ENCODE measurements around the gene KRTAP1-3. TPM values are rescaled to one million over a fixed set of nuclear protein-coding genes. Genes with fewer than 3 reads are reported as not detected.

KRTAP1-3 gene
- total RNA-seq, 1 experiment from 2014 or later = not detected

DNA sequence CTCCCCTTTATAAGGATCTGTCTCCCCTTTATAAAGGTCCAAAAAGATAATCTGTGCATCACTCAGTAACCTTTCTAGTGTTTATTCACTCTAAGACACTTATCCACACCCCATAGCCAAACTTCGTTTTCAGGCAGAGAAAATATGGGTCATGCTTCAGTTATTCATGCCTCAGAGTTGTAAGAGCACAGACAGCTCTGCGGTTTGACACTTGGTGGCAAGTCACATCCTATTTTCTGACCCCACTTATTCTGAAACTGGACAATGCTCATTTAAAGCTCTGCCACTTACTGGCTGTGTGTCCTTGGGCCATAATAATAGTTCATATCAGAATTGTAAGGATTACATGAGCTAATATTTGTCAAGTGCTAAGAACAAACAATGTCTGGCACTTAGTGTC lies 14.4 kb upstream of the KRTAP1-3 start (continued):
- TF ChIP-seq ARID4B (CRISPR knock-in tag; IDR thresholded peaks at IDR 0.05; ENCODE audit: borderline replicate concordance) = no peak

DNA sequence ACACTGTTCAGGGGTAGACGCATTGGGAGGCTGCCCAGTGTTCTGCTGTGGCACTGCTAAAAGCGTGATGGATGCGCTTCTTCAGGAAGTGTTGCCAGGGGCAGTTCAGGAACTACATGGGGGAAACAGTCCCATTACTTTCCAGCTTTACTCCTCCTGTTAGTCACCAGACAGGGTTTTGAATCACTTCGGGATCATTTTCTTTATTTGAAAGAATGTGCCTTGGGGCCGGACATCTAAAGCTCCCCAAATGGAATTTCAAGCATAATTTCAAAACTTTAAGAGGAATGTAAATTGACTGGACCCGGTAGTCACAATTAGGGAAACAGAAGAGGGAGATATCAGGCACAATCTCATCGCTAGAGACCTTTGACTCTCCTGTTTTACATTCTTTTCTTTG lies 13.8 kb upstream of the KRTAP1-3 start:
- ATAC-seq (no peak), DNase-seq (ENCODE audit: low spot score) (no peak)
- Mint-ChIP-seq H3K36me3 (no peaks in the 10 kb centered on the region), H3K4me3 (no peak overlapping the region), H3K4me1 (peaks cover 24% of the 10 kb centered on the region), H3K9me3 (peaks cover 5% of the 10 kb centered on the region), H3K27ac (no peak overlapping the region; the same call in 1 of the 2 replicates), H3K27me3 (ENCODE audit: low read depth) (no peaks in the 10 kb centered on the region; the same call in 1 of the 2 replicates)
- ChIA-PET CTCF (interaction anchor here (0.6 kb wide), 1 partner anchor 420 kb away, joined by 4 read pairs; no protein-coding TSS in a partner anchor), POLR2A (no interaction called here)
- no peak for TF ChIP-seq RORB (CRISPR knock-in tag; IDR thresholded peaks at IDR 0.05)
- TF ChIP-seq FOXP4 (CRISPR knock-in tag; IDR thresholded peaks at IDR 0.05) = no peak
- TF ChIP-seq FOXK1 (CRISPR knock-in tag; IDR thresholded peaks at IDR 0.05) = no peak
- TF ChIP-seq PRRX2 (CRISPR knock-in tag; IDR thresholded peaks at IDR 0.05) = no peak
- TF ChIP-seq, protein P1, sequence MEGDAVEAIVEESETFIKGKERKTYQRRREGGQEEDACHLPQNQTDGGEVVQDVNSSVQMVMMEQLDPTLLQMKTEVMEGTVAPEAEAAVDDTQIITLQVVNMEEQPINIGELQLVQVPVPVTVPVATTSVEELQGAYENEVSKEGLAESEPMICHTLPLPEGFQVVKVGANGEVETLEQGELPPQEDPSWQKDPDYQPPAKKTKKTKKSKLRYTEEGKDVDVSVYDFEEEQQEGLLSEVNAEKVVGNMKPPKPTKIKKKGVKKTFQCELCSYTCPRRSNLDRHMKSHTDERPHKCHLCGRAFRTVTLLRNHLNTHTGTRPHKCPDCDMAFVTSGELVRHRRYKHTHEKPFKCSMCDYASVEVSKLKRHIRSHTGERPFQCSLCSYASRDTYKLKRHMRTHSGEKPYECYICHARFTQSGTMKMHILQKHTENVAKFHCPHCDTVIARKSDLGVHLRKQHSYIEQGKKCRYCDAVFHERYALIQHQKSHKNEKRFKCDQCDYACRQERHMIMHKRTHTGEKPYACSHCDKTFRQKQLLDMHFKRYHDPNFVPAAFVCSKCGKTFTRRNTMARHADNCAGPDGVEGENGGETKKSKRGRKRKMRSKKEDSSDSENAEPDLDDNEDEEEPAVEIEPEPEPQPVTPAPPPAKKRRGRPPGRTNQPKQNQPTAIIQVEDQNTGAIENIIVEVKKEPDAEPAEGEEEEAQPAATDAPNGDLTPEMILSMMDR (IDR thresholded peaks at IDR 0.05) = no peak
- TF ChIP-seq ZNF232 (CRISPR knock-in tag; IDR thresholded peaks at IDR 0.05) = no peak
- TF ChIP-seq NFYB (CRISPR knock-in tag; conservative IDR thresholded peaks at IDR 0.05; ENCODE audit: low read depth) = no peak
- TF ChIP-seq ZNF423 (CRISPR knock-in tag; IDR thresholded peaks at IDR 0.05) = no peak
- TF ChIP-seq ARID4B (CRISPR knock-in tag; IDR thresholded peaks at IDR 0.05; ENCODE audit: borderline replicate concordance) = no peak
- TF ChIP-seq, protein P2, sequence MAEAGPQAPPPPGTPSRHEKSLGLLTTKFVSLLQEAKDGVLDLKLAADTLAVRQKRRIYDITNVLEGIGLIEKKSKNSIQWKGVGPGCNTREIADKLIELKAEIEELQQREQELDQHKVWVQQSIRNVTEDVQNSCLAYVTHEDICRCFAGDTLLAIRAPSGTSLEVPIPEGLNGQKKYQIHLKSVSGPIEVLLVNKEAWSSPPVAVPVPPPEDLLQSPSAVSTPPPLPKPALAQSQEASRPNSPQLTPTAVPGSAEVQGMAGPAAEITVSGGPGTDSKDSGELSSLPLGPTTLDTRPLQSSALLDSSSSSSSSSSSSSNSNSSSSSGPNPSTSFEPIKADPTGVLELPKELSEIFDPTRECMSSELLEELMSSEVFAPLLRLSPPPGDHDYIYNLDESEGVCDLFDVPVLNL (CRISPR knock-in tag; IDR thresholded peaks at IDR 0.05; ENCODE audit: borderline replicate concordance, low read depth) = no peak
- no peak for TF ChIP-seq ZNF219 (CRISPR knock-in tag; IDR thresholded peaks at IDR 0.05; ENCODE audit: borderline replicate concordance)
- no peak for TF ChIP-seq TEAD1 (CRISPR knock-in tag; IDR thresholded peaks at IDR 0.05)
- no peak for TF ChIP-seq ZNF396 (CRISPR knock-in tag; IDR thresholded peaks at IDR 0.05; ENCODE audit: borderline replicate concordance)
- TF ChIP-seq NR3C1 (CRISPR knock-in tag; conservative IDR thresholded peaks at IDR 0.05; ENCODE audit: low read depth) = no peak
- no peak for TF ChIP-seq JUN (CRISPR knock-in tag; IDR thresholded peaks at IDR 0.05)
- no peak for TF ChIP-seq ZMAT4 (CRISPR knock-in tag; IDR thresholded peaks at IDR 0.05)
